PC-3 (cell line): ENCODE results near the gene OR10H1. TPM values are rescaled to one million over a fixed set of nuclear protein-coding genes. Genes with fewer than 3 reads are reported as not detected.
"Not testable (repeated sequence)": the region's sequence is repeated elsewhere in the genome, so short reads cannot be mapped to it uniquely, and the experiment has no call there.

ENCODE experiments used
- ATAC-seq: fragments of 200-7000 bp; cut with Tn5 transposase; 2 replicates; pipeline ENCODE4 v1.9.1; 2020; ENCODE audit warnings: mild to moderate bottlenecking, moderate library complexity
- BruUV-seq: library from RNA; stranded (reverse); fragments of 400-500 nt; replicated peaks from 2 replicates; lab custom pipeline; 2021; lab: Mats Ljungman, UMichigan
- CTCF ChIA-PET: fragments of 300-600 bp; sonication (Branson Sonifier 250); formaldehyde crosslinking; loops from one replicate; lab custom pipeline; 2022; ENCODE audit warnings: antibody characterized with exemption; lab: Charles Lee
- POLR2A ChIA-PET: fragments of 300-600 bp; sonication (Branson Sonifier 250); formaldehyde crosslinking; loops from one replicate; lab custom pipeline; 2022; ENCODE audit warnings: antibody characterized with exemption; ENCODE audit not compliant: unreplicated experiment; lab: Charles Lee
- DNase-seq: peaks from one replicate; pipeline ENCODE4 v3.0.0-alpha.2; 2015
- H2AFZ ChIP-seq: fragments of 300-600 bp; sonication (generic); 2 replicates; pipeline ENCODE4 v1.6.0; 2016; ENCODE audit warnings: antibody characterized with exemption, low read length
- H3F3A ChIP-seq: fragments of 300-600 bp; sonication (generic); one replicate; pipeline ENCODE4 v1.6.0; 2017; ENCODE audit warnings: antibody characterized with exemption, low read length, control low read depth, mild to moderate bottlenecking; ENCODE audit not compliant: unreplicated experiment
- H3K27ac ChIP-seq: fragments of 300-600 bp; sonication (generic); 2 replicates; pipeline ENCODE4 v1.5.1; 2016; ENCODE audit warnings: mild to moderate bottlenecking, low read length
- H3K27me3 ChIP-seq: fragments of 300-600 bp; sonication (generic); 2 replicates; pipeline ENCODE4 v1.6.1; 2016; ENCODE audit warnings: low read length, mixed read lengths
- H3K36me3 ChIP-seq: fragments of 300-600 bp; sonication (generic); 2 replicates; pipeline ENCODE4 v1.6.1; 2016; ENCODE audit warnings: low read depth, mixed run types, low read length, mixed read lengths
- H3K4me1 ChIP-seq: fragments of 300-600 bp; sonication (generic); 2 replicates; pipeline ENCODE4 v1.5.1; 2016; ENCODE audit warnings: low read length; ENCODE audit not compliant: insufficient read depth
- H3K4me2 ChIP-seq: fragments of 300-600 bp; sonication (generic); 2 replicates; pipeline ENCODE4 v1.6.0; 2016; ENCODE audit warnings: low read length
- H3K4me3 ChIP-seq: fragments of 300-600 bp; sonication (generic); 2 replicates; pipeline ENCODE4 v1.5.1; 2016; ENCODE audit warnings: mild to moderate bottlenecking, low read length, mixed read lengths
- H3K79me2 ChIP-seq: fragments of 300-600 bp; sonication (generic); 2 replicates; pipeline ENCODE4 v1.6.1; 2017; ENCODE audit warnings: low read length, mixed read lengths
- H3K9ac ChIP-seq: fragments of 300-600 bp; sonication (generic); 2 replicates; pipeline ENCODE4 v1.6.0; 2016; ENCODE audit warnings: mild to moderate bottlenecking, low read length
- H3K9me2 ChIP-seq: fragments of 300-600 bp; sonication (generic); replicated peaks from 2 replicates; pipeline ENCODE4 v1.6.1; 2016; ENCODE audit warnings: mixed run types, low read length, mixed read lengths
- H3K9me3 ChIP-seq: fragments of 300-600 bp; sonication (generic); 2 replicates; pipeline ENCODE4 v1.6.1; 2016; ENCODE audit warnings: low read length, mixed read lengths
- H4K20me1 ChIP-seq: fragments of 300-600 bp; sonication (generic); 2 replicates; pipeline ENCODE4 v1.6.1; 2016; ENCODE audit warnings: low read length, mixed read lengths
- EZH2 ChIP-seq: fragments of 300-600 bp; sonication (generic); IDR thresholded peaks from one replicate; pipeline ENCODE4 v1.6.1; 2017; ENCODE audit warnings: antibody characterized with exemption, mild to moderate bottlenecking, low read length; ENCODE audit not compliant: unreplicated experiment
- EZH2phosphoT487 ChIP-seq: fragments of 300-600 bp; sonication (generic); IDR thresholded peaks from 2 replicates; pipeline ENCODE4 v1.6.1; 2018; ENCODE audit warnings: mild to moderate bottlenecking, antibody characterized with exemption, low read length, borderline replicate concordance
- intact Hi-C: fragments of 100-400 bp; cut with micrococcal nuclease; formaldehyde crosslinking; loops from 2 replicates; pipeline ENCODE4 v1.9.0; 2023
- total RNA-seq: library from RNA; depleted of rRNA; stranded (reverse); fragments of >200 nt; gene quantifications from 2 replicates; pipeline ENCODE4 v1.2.3, GENCODE V29; 2014
- TF ChIP-seq, protein P1 (sequence below): fragments of 300-600 bp; sonication (generic); conservative IDR thresholded peaks from 2 replicates; pipeline ENCODE4 v1.5.1; 2017; ENCODE audit warnings: antibody characterized with exemption, low read depth, mild to moderate bottlenecking, low read length

OR10H1 gene
- total RNA-seq, 1 experiment from 2014 or later, result not detected

DNA sequence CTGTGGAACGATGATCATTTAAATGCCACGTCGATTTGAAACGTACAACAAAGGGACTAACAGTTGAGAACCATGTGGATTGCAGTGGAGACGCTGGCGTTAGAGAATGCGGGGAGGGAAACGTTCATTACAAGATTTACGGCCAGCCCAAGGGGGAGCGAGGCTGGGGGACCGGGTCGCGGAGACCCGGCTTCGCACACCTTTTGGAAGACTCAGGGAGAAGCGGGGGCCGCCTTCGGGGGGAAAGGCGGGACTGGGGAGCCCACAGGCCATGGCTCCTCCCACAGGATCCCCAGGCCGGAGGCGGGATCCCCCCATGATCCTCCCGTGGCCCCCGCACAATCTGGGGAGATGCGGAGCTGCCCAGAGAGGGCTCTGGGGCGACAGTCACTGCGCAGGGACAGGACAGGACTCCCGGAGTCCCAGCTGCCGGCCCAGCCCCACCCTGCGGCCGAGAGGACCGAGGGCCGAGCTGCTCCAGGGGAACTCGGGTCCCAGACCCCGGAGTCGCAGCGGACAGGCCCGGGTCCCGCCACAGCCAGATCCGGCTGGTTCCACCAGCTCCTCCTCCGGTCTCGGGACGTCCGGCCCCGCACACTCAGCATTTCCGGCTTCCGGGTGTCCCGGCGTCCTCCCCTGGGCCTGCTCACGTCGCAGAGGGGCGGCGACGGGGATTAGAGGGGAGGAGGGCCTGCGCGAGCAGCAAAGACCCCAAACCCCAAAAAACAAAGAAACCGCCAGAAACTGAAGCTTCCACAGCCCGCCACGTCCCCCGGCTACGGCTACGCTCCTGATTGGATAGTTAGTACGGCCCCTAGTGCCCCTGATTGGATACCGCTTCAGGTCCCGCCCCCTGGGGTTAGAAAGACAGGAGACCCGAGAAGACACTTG lies 21.1 kb upstream of the OR10H1 start:
- peak; percentile 96 for DNase-seq
- Histone ChIP-seq H3K9ac (peak overlapping the region; percentile 97), H2AFZ (peak overlapping the region; percentile 92), H3K9me3 (no peaks in the 10 kb centered on the region), H3K4me2 (peak overlapping the region; percentile 100), H3K27ac (peak overlapping the region; percentile 97), H3K9me2 (no peaks in the 10 kb centered on the region), H4K20me1 (no peaks in the 10 kb centered on the region), H3F3A (no peaks in the 10 kb centered on the region), H3K4me3 (peak overlapping the region; percentile 72), H3K4me1 (peaks cover 25% of the 10 kb centered on the region), H3K36me3 (no peaks in the 10 kb centered on the region), H3K79me2 (no peaks in the 10 kb centered on the region), H3K27me3 (no peaks in the 10 kb centered on the region)
- TF ChIP-seq EZH2phosphoT487 (no peak), EZH2 (no peak)
- TF ChIP-seq, protein P1, sequence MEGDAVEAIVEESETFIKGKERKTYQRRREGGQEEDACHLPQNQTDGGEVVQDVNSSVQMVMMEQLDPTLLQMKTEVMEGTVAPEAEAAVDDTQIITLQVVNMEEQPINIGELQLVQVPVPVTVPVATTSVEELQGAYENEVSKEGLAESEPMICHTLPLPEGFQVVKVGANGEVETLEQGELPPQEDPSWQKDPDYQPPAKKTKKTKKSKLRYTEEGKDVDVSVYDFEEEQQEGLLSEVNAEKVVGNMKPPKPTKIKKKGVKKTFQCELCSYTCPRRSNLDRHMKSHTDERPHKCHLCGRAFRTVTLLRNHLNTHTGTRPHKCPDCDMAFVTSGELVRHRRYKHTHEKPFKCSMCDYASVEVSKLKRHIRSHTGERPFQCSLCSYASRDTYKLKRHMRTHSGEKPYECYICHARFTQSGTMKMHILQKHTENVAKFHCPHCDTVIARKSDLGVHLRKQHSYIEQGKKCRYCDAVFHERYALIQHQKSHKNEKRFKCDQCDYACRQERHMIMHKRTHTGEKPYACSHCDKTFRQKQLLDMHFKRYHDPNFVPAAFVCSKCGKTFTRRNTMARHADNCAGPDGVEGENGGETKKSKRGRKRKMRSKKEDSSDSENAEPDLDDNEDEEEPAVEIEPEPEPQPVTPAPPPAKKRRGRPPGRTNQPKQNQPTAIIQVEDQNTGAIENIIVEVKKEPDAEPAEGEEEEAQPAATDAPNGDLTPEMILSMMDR, result no peak
- BruUV-seq, result TSS peak; percentile 89
- ChIA-PET CTCF (no interaction called here), POLR2A (interaction anchor here (0.7 to 1.1 kb wide), 2 partner anchors 307 to 499 kb away, joined by 3 to 4 read pairs; partner anchors contain the start of gene HSH2D)
- ATAC-seq, result peak; percentile 95
- intact Hi-C loops, result no loop called here

DNA sequence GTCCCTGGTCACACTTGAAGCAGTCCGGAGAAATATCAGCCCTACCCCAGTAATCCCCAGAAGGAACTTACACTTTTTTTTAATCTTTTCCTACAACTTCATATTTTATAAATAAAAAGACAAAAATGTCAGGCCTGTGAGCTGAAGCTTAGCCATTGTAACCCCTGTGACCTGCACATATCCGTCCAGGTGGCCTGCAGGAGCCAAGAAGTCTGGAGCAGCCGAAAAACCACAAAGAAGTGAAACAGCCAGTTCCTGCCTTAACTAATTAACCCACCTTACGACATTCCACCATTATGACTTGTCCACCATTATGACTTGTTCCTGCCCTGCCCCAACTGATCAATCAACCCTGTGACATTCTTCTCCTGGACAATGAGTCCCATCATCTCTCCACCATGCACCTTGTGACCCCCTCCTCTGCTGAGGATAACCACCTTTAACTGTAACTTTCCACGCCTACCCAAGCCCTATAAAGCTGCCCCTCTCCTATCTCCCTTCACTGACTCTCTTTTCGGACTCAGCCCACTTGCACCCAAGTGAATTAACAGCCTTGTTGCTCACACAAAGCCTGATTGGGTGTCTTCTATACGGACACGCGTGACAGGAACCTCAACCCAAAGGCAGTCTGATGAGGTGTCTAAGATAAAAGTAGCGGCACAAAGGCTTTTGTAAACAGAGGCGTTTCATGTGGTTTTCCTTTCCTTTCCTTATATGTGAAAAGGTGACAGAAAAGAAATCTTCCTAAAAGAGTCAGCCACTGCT lies 20.3 kb upstream of the OR10H1 start:
- Histone ChIP-seq H3K9ac (peak overlapping the region; percentile 97), H3K27ac (peak overlapping the region; percentile 97), H2AFZ (peak overlapping the region; percentile 92), H3K4me1 (peaks cover 25% of the 10 kb centered on the region), H3K4me2 (peak overlapping the region; percentile 100), H3K4me3 (peak overlapping the region; percentile 72)
- intact Hi-C loops, CTCF ChIA-PET, H3F3A ChIP-seq, H3K36me3 ChIP-seq, H3K9me2 ChIP-seq, BruUV-seq, POLR2A ChIA-PET, H4K20me1 ChIP-seq, H3K27me3 ChIP-seq, H3K79me2 ChIP-seq, H3K9me3 ChIP-seq, ATAC-seq: not testable (repeated sequence)
- peak; percentile 54 for DNase-seq

DNA sequence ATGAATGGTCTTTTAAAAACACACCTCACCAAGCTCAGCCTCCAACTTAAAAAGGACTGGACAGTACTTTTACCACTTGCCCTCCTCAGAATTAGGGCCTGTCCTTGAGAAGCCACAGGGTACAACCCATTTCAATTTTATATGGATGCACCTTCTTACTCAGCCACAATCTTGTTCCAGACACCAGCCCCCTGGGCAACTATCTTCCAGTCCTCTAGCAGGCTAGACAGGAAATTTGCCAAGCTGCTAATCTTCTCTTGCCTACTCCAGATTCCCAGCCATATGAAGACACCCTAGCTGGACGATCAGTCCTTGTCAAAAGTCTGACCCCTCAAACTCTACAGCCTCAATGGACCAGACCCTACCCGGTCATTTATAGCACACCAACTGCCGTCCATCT lies 18.8 kb upstream of the OR10H1 start:
- H3K79me2 ChIP-seq, CTCF ChIA-PET, H3K4me2 ChIP-seq, DNase-seq, POLR2A ChIA-PET, BruUV-seq, H3K36me3 ChIP-seq, H3K9ac ChIP-seq, H3K4me3 ChIP-seq, H3K27ac ChIP-seq, H2AFZ ChIP-seq, H3K9me2 ChIP-seq, H3K27me3 ChIP-seq, H4K20me1 ChIP-seq, H3F3A ChIP-seq, ATAC-seq, intact Hi-C loops, H3K9me3 ChIP-seq: not testable (repeated sequence)
- H3K4me1 ChIP-seq, result peaks cover 25% of the 10 kb centered on the region
